Neural cell (in vitro differentiated cells): ENCODE data around the gene TTC34.

Experiments used
- EP300 ChIP-seq: fragments of 450-650 bp; conservative IDR thresholded peaks from 2 replicates; pipeline ENCODE4 v1.6.1; 2014; ENCODE audit warnings: antibody characterized with exemption, mild to moderate bottlenecking, moderate library complexity; ENCODE audit not compliant: poor library complexity, severe bottlenecking
- EZH2 ChIP-seq: fragments of 200-600, 300-800 bp; shearing (Covaris generic), sonication (generic); IDR thresholded peaks from 2 replicates; pipeline ENCODE4 v1.6.1; 2014; ENCODE audit warnings: antibody characterized with exemption, low read length, borderline replicate concordance, mild to moderate bottlenecking; ENCODE audit not compliant: insufficient read depth, poor library complexity, severe bottlenecking
- POLR2AphosphoS5 ChIP-seq: IDR thresholded peaks from 2 replicates; pipeline ENCODE4 v1.6.1; 2012
- RAD21 ChIP-seq: fragments of 450-650 bp; conservative IDR thresholded peaks from 2 replicates; pipeline ENCODE4 v1.6.1; 2014; ENCODE audit warnings: antibody characterized with exemption, mild to moderate bottlenecking, moderate library complexity
- SMC3 ChIP-seq: fragments of 450-650 bp; conservative IDR thresholded peaks from 2 replicates; pipeline ENCODE4 v1.6.1; 2014; ENCODE audit warnings: antibody characterized with exemption, mild to moderate bottlenecking, moderate library complexity; ENCODE audit not compliant: poor library complexity
- TAF1 ChIP-seq: IDR thresholded peaks from 2 replicates; pipeline ENCODE4 v1.6.1; 2012; ENCODE audit warnings: low read depth
- TF ChIP-seq, protein P1 (sequence below): IDR thresholded peaks from 2 replicates; pipeline ENCODE4 v1.6.1; 2012; ENCODE audit warnings: borderline replicate concordance
- TF ChIP-seq, protein P2 (sequence below): fragments of 450-650 bp; IDR thresholded peaks from 2 replicates; pipeline ENCODE4 v1.5.1; 2014; ENCODE audit warnings: antibody characterized with exemption, mild to moderate bottlenecking, moderate library complexity; ENCODE audit not compliant: poor library complexity, severe bottlenecking

DNA sequence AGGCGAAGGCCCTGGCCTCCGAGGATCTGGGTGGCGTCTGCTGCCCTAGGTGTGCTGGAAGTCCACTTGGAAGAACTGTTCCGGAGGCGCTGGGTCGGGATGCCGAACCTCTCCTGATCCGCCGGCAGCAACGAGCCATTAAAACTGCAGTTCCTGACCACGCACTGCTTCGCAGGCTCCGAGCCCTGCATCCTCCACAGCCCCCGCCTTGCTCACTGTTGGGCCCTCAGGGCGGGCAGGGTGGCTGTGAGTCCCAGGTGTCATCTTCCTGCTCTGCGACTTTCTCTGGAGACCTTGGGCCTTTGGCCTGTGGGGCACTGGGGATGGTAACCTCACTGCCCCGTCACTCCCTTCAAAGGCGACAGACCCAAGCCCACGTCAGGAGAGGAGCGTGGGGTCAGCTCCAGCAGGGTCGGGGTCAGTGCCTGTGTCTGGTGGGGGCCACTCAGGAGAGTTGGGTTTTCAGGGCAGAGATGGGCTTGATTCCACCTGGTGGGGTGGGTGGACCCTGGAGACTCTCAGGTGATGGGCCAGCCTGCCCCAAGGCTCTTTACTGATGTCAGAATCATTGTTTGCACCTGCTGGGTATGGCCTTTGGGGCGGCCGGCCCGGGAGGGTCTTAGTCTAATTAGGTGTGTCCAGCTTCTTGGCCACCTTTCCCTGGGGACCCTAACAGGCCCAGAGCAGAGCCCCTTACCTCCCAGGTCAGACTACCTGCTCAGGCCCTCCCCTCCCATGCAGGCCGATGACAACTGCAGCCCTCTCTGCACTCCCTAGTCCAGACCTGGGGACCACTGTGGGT lies 211.9 kb downstream of the TTC34 start:
- TF ChIP-seq, protein P1, sequence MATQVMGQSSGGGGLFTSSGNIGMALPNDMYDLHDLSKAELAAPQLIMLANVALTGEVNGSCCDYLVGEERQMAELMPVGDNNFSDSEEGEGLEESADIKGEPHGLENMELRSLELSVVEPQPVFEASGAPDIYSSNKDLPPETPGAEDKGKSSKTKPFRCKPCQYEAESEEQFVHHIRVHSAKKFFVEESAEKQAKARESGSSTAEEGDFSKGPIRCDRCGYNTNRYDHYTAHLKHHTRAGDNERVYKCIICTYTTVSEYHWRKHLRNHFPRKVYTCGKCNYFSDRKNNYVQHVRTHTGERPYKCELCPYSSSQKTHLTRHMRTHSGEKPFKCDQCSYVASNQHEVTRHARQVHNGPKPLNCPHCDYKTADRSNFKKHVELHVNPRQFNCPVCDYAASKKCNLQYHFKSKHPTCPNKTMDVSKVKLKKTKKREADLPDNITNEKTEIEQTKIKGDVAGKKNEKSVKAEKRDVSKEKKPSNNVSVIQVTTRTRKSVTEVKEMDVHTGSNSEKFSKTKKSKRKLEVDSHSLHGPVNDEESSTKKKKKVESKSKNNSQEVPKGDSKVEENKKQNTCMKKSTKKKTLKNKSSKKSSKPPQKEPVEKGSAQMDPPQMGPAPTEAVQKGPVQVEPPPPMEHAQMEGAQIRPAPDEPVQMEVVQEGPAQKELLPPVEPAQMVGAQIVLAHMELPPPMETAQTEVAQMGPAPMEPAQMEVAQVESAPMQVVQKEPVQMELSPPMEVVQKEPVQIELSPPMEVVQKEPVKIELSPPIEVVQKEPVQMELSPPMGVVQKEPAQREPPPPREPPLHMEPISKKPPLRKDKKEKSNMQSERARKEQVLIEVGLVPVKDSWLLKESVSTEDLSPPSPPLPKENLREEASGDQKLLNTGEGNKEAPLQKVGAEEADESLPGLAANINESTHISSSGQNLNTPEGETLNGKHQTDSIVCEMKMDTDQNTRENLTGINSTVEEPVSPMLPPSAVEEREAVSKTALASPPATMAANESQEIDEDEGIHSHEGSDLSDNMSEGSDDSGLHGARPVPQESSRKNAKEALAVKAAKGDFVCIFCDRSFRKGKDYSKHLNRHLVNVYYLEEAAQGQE = no peak
- TF ChIP-seq SMC3 (no peak), EP300 (no peak), POLR2AphosphoS5 (no peak), RAD21 (no peak), EZH2 (no peak), TAF1 (no peak)
- TF ChIP-seq, protein P2, sequence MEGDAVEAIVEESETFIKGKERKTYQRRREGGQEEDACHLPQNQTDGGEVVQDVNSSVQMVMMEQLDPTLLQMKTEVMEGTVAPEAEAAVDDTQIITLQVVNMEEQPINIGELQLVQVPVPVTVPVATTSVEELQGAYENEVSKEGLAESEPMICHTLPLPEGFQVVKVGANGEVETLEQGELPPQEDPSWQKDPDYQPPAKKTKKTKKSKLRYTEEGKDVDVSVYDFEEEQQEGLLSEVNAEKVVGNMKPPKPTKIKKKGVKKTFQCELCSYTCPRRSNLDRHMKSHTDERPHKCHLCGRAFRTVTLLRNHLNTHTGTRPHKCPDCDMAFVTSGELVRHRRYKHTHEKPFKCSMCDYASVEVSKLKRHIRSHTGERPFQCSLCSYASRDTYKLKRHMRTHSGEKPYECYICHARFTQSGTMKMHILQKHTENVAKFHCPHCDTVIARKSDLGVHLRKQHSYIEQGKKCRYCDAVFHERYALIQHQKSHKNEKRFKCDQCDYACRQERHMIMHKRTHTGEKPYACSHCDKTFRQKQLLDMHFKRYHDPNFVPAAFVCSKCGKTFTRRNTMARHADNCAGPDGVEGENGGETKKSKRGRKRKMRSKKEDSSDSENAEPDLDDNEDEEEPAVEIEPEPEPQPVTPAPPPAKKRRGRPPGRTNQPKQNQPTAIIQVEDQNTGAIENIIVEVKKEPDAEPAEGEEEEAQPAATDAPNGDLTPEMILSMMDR = no peak
